Upper lobe of left lung (tissue), 6 donors: Measurements from ENCODE around the gene KCNK2. TPM values are rescaled to one million over a fixed set of nuclear protein-coding genes. Genes with fewer than 3 reads are reported as not detected.

ENCODE experiments used
- ATAC-seq, 2 donors: fragments of 200-7000 bp; cut with Tn5 transposase; one replicate each; pipeline ENCODE4 v1.9.1; 2022; ENCODE audit warnings: mild to moderate bottlenecking in 2 of 2, moderate library complexity in 2 of 2; ENCODE audit not compliant: low FRiP score in 2 of 2
- DNase-seq, 2 donors: peaks; one replicate each; pipeline ENCODE4 v3.0.0-alpha.2; 2019 to 2020
- H3K27ac ChIP-seq, 4 donors: fragments of 200-600 bp; sonication (generic); one replicate each; pipeline ENCODE4 v1.5.1; 2016 to 2019
- H3K27me3 ChIP-seq, 4 donors: fragments of 200-600 bp; sonication (generic); one replicate each; pipeline ENCODE4 v1.5.1; 2017 to 2019
- H3K36me3 ChIP-seq, 4 donors: fragments of 200-600 bp; sonication (generic); one replicate each; pipeline ENCODE4 v1.5.1; 2016 to 2019
- H3K4me1 ChIP-seq, 4 donors: fragments of 200-600 bp; sonication (generic); one replicate each; pipeline ENCODE4 v1.5.1; 2018 to 2019
- H3K4me3 ChIP-seq, 4 donors: fragments of 200-600 bp; sonication (generic); one replicate each; pipeline ENCODE4 v1.5.1; 2017 to 2019; ENCODE audit warnings: mild to moderate bottlenecking in 2 of 4, moderate library complexity in 1 of 4
- H3K9me3 ChIP-seq, 4 donors: fragments of 200-600 bp; sonication (generic); one replicate each; pipeline ENCODE4 v1.5.1; 2018 to 2019
- CTCF ChIP-seq, 6 experiments: fragments of 450-650 bp in 4 of 6; fragments of 200-600 bp in 2 of 6; sonication (generic) in 2 of 6; IDR thresholded peaks; one replicate each; pipeline ENCODE4 v1.5.1; 2016 to 2019; ENCODE audit warnings: antibody characterized with exemption in 6 of 6
- EP300 ChIP-seq, 4 donors: sonication (generic); formaldehyde crosslinking; IDR thresholded peaks; one replicate each; pipeline ENCODE4 v1.5.1; 2017; ENCODE audit warnings: antibody characterized with exemption in 4 of 4, control low read depth in 2 of 4
- POLR2A ChIP-seq, 4 donors: fragments of 450-650 bp; IDR thresholded peaks; one replicate each; pipeline ENCODE4 v1.5.1; 2016 to 2017; ENCODE audit warnings: antibody characterized with exemption in 4 of 4, mild to moderate bottlenecking in 2 of 4
- POLR2AphosphoS5 ChIP-seq, 2 donors: sonication (generic); formaldehyde crosslinking; IDR thresholded peaks; one replicate each; pipeline ENCODE4 v1.5.1; 2017; ENCODE audit warnings: antibody characterized with exemption in 2 of 2
- WGBS, 2 donors: methylation state at CpG; one replicate each; pipeline ENCODE4 v1.1.5; 2017 to 2018; 5-methylcytosine and 5-hydroxymethylcytosine counted together
- total RNA-seq, 6 donors: library from RNA; depleted of rRNA in 4 of 6; stranded (reverse); fragments of >200 nt in 4 of 6; gene quantifications; one replicate each; pipeline versions ENCODE4 v1.1.0 to v1.2.1, GENCODE V29; 2016 to 2021
- donor health status: DM: no; HTN: no; CAD: no; lungs with moderate emphysema.
- donor health status: DM: no; HTN: yes; CAD: no; lungs with severe emphysema.

Gene KCNK2
- total RNA-seq, 6 donors from 2014 or later = 0.20 to 2.4 (median 0.33) TPM; not detected in 2

GRCh38 chr1:215273838-215274516 lies 191.4 kb downstream of the KCNK2 start:
- 81 to 86% methylated on average over 5 of the region's 5 CpGs for WGBS, 2 donors
- no peaks in the 10 kb centered on the region for H3K4me1 ChIP-seq
- peak in 1 of 2 donors; percentile 29 for ATAC-seq
- H3K27me3 ChIP-seq = no peaks in the 10 kb centered on the region
- no peak overlapping the region for H3K27ac ChIP-seq
- H3K36me3 ChIP-seq = no peaks in the 10 kb centered on the region
- DNase-seq = no peak
- no peak overlapping the region for H3K4me3 ChIP-seq
- no peaks in the 10 kb centered on the region for H3K9me3 ChIP-seq
- TF ChIP-seq EP300 (IDR thresholded peaks at IDR 0.05) (no peak), POLR2AphosphoS5 (IDR thresholded peaks at IDR 0.05) (no peak), CTCF (IDR thresholded peaks at IDR 0.05) (no peak), POLR2A (IDR thresholded peaks at IDR 0.05) (no peak)

- no peak for DNase-seq
- WGBS, 2 donors = 79 to 85% methylated on average over 1 of the region's 1 CpG
- H3K27me3 ChIP-seq = no peaks in the 10 kb centered on the region
- TF ChIP-seq POLR2A (IDR thresholded peaks at IDR 0.05) (no peak), EP300 (IDR thresholded peaks at IDR 0.05) (no peak), CTCF (IDR thresholded peaks at IDR 0.05) (no peak), POLR2AphosphoS5 (IDR thresholded peaks at IDR 0.05) (no peak)
- no peak overlapping the region for H3K27ac ChIP-seq
- H3K4me3 ChIP-seq = no peak overlapping the region
- no peaks in the 10 kb centered on the region for H3K36me3 ChIP-seq
- H3K9me3 ChIP-seq = no peaks in the 10 kb centered on the region
- no peaks in the 10 kb centered on the region for H3K4me1 ChIP-seq
- ATAC-seq = no peak
Measured at GRCh38 chr1:215276582-215276981, 194.0 kb downstream of the KCNK2 start.

GRCh38 chr1:215277532-215277931 lies 195.0 kb downstream of the KCNK2 start:
- no peak for ATAC-seq
- WGBS, 2 donors = 23 to 33% methylated on average over 2 of the region's 2 CpGs
- no peaks in the 10 kb centered on the region for H3K27me3 ChIP-seq
- no peak overlapping the region for H3K4me3 ChIP-seq
- no peak for TF ChIP-seq POLR2A (IDR thresholded peaks at IDR 0.05)
- TF ChIP-seq CTCF (IDR thresholded peaks at IDR 0.05) = no peak
- TF ChIP-seq EP300 (IDR thresholded peaks at IDR 0.05) = no peak
- no peak for TF ChIP-seq POLR2AphosphoS5 (IDR thresholded peaks at IDR 0.05)
- H3K27ac ChIP-seq = no peak overlapping the region
- H3K4me1 ChIP-seq = no peaks in the 10 kb centered on the region
- H3K9me3 ChIP-seq = no peaks in the 10 kb centered on the region
- no peak for DNase-seq
- no peaks in the 10 kb centered on the region for H3K36me3 ChIP-seq

- Histone ChIP-seq H3K27ac (no peak overlapping the region), H3K4me1 (no peaks in the 10 kb centered on the region), H3K27me3 (no peaks in the 10 kb centered on the region), H3K4me3 (no peak overlapping the region), H3K36me3 (no peaks in the 10 kb centered on the region), H3K9me3 (no peaks in the 10 kb centered on the region)
- DNase-seq (no peak), ATAC-seq (no peak)
- no peak for TF ChIP-seq POLR2AphosphoS5 (IDR thresholded peaks at IDR 0.05)
- TF ChIP-seq EP300 (IDR thresholded peaks at IDR 0.05) = no peak
- WGBS, 2 donors = 75 to 77% methylated on average over 3 of the region's 3 CpGs
Measured at GRCh38 chr1:215279682-215280081, 197.1 kb downstream of the KCNK2 start.

GRCh38 chr1:215282557-215282956 lies 200.0 kb downstream of the KCNK2 start:
- TF ChIP-seq CTCF (IDR thresholded peaks at IDR 0.05) (no peak), POLR2A (IDR thresholded peaks at IDR 0.05) (no peak), EP300 (IDR thresholded peaks at IDR 0.05) (no peak), POLR2AphosphoS5 (IDR thresholded peaks at IDR 0.05) (no peak)
- Histone ChIP-seq H3K4me3 (no peak overlapping the region), H3K9me3 (no peaks in the 10 kb centered on the region), H3K27ac (no peak overlapping the region), H3K27me3 (no peaks in the 10 kb centered on the region), H3K4me1 (no peaks in the 10 kb centered on the region), H3K36me3 (no peaks in the 10 kb centered on the region)
- ATAC-seq (no peak), DNase-seq (no peak)
- 73 to 75% methylated on average over 3 of the region's 3 CpGs for WGBS, 2 donors
